Inflammatory macrophage treated with lipopolysaccharide for 1 hour (primary cell): ENCODE measurements around the gene RPS6KA3.
A peak's percentile ranks its signal among the peaks of the same experiment; 100 is the strongest.
"Not testable (repeated sequence)": the region's sequence is repeated elsewhere in the genome, so short reads cannot be mapped to it uniquely, and the experiment has no call there.

Source experiments
- DNase-seq, 2 donors: peaks; one replicate each; pipeline ENCODE4 v3.0.0-alpha.2; 2020 to 2022

Gene RPS6KA3

DNA sequence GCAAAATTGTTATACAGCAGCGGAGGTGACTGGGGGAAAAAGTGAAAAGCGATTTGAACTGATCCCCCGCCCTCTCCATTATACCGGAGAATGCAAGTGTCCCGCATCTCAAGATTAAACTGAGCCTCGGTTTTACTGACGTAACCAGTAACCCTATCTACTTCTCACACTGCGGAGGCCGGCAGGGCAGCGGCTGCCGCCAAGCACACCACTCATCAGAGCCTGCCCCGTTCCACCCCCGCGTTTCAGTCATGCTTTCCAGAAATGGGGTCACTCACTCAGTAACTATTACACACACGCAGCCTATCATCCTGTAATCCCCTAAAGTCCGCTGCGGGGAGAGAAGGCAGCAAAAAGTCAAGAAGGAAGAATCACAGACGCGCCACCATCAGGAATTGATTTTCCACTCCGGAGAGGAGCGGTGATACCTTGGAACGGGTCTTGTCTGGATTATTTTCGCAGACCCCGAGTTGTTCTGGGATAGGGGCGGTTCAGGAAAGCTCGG lies 1.4 kb downstream of the RPS6KA3 start:
- peak; percentile 78 to 83 for DNase-seq

DNA sequence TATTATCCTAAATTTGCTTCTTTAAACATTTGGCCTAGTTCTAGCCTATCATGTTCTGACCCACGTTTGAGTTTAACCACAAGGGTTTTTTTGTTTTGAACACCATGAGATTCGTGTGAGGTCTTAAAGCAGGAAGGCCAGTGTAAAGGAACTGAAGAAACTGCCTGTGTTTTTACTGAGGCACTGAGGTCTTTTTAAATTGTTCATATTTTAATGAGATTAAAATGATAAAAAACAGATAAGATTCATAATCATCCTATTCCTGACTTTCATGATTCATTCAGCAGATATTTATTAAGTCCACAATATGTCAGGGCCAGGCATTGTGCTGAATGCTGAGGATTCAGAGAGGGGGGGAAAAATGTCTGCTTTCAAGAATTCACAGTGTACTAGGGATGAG lies 3.2 kb downstream of the RPS6KA3 start:
- DNase-seq: peak in 1 of 2 donors; percentile 44

DNA sequence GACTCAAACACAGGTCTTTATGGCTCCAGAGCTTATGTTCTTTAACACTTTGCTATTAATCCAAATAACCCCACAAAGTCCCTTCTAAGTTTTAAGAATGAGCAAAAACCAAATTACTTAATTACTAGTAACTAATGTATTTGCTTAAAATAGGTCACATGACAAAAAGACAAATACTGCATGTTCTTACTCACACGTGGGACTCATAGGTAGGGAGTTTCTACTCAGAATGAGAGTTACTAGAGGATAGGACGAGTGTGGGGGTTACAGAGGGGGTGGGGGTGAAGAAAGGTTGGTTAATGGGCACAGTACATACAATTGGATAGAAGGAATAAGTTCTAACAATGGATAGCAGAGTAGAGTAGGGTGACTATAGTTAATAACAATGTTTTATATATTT lies 5.8 kb downstream of the RPS6KA3 start:
- no peak for DNase-seq

DNA sequence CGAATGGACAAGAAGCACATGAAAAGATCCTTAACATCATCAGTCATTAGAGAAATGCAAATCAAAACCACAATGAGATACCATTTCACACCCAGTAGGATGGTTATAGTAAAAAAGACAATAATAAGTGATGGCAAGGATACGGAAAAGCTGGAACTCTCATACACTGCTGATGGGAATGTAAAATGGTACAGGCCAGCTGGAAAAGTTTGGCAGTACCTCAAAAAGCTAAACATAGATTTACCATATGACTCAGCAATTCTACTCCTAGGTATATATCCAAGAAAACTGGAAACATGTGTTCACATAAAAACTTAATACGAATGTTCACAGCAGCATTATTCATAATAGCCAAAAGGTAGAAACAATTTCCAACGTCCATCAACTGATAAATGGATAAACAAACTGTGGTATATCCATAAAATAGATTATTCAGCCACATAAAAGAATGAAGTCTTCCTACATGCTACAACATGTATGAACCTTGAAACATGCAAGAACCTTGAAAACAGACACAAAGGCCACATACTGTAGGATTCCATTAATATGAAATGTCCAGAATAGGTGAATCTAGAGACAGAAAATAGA lies 11.9 kb downstream of the RPS6KA3 start:
- DNase-seq: no peak

DNA sequence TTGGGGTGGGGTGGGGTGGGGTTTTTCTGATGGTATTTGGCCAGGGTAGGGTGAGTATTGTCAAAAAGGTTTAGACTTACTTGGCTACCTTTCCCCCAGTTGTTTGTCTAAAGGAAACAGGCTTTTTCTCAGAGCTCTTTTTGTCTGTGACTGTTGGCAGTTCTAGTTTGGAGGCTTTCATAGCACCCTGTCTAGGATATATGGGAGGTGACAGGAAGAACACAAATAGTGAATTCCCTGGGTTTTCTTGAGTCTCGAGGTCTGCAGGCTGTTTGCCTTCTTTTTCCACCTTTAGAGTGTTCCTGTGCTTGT lies 13.5 kb downstream of the RPS6KA3 start:
- DNase-seq: no peak

DNA sequence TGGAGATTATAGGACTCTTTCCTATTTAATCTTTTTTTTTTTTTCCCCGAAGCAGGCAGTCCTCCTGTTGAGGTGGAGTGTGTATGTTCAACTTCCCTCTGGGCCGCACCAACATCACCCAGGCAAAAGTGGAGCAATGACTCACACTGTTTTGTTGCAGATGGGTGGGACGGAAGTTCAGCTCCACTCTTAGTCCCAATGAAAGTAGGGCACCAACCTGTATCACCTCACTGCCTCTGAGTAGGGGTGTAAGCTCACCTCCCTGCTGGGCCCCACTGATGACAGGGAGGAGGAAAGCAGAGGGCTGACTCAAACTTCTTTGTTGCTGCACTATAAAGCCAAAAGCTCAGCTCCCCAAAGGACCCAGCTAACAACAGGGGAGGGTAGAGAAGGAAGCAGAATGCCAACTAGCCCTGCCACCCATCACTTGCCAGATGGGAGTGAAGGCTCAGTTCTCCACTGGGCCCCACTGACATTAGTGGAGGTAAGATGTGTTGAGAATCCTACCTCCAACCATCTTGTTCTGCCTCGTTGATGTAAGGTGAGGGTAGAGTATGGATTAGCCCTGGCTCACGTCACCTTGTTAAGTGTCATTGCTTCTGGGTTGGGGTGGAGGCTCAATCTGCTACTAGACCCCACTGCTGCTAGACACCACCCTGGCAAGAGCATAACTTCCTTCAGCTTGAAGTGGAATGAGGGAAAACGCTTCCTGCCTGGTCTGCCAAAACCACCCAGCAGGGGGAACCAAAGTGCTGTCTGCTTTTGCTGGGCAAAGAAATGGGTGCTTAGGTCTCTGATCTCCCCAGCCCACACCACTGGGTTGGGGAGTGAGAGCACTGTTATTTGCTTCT lies 14.1 kb downstream of the RPS6KA3 start:
- peak; percentile 47 to 81 for DNase-seq

DNA sequence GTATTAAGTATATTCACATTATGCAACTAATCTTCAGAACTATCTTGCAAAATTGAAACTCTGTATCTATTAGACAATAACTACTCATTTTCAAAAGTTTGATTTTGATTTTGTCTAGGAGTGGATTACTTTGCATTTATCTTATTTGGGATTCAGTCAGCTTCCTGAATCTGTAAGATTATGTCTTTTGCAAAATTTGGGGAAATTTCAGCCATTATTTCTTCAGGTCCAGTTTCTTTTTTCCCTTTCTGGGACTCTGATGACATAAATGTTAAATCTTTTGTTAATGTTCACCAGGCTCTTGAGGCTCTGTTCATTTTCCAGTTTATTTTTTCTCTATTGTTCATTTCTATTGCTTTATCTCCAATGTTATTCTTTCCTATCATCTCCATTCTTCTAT lies 15.0 kb downstream of the RPS6KA3 start:
- peak; percentile 47 to 62 for DNase-seq

DNA sequence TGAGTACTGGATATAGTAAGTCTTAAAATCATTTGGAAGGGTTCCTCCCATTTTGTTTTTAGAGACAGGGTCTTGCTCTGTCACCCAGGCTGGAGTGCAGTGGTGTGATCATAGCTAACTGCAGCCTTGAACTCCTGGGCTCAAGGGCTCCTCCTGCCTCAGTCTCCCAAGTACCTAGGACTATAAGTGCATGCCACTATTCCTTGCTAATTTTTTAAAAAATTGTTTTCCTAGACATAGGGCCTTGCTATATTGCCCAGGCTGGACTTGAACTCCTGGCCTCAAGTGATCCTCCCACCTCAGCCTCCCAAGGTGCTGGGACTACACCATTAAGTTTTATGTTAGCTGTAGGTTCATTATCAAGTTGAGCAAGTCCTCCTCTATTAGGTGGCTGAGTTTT lies 16.6 kb downstream of the RPS6KA3 start:
- DNase-seq: not testable (repeated sequence)

DNA sequence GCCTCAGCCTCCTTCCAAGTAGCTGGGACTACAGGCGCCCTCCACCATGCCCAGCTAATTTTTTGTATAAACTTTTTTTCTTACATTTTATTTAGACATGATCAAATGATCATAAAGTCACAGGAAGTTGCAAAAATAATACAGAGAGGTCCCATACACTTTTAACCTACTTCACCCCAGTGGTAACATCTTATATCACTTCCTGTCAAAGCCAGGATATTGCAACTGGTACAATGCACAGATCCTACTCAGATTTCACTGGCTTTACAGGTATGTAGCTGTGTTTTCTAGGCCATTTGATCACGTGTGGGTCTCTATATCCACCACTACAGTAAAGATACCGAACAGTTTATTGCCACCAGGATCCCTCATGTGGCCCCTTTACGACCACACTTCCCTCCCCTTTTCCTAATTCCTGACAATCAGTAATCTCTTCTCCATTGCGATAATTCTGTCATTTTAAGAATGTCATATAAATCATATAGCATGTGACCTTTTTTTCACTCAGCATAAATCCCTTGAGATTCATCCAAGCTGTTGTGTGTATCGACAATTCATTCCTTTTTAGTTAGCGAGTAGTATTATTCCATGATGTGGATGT lies 18.0 kb downstream of the RPS6KA3 start:
- DNase-seq: no peak

DNA sequence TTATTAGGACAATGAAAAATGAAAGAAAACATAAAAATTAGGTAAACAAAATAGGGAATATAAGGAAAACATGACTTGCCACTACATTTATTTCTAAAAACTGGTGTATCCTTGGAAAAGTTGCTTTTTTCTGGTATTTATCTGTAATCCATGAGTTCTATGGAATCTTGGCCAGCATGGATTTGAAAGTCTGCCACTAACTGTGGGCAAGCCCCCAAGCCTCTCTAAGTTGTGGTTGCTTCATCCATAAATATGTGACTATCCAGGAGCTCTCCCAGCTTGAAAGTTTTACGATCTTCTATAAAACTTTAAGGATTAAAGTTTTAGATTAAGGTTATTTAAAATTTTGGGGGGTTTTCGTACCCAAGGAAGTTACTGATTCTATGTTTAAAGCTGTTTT lies 21.8 kb downstream of the RPS6KA3 start:
- DNase-seq: no peak

DNA sequence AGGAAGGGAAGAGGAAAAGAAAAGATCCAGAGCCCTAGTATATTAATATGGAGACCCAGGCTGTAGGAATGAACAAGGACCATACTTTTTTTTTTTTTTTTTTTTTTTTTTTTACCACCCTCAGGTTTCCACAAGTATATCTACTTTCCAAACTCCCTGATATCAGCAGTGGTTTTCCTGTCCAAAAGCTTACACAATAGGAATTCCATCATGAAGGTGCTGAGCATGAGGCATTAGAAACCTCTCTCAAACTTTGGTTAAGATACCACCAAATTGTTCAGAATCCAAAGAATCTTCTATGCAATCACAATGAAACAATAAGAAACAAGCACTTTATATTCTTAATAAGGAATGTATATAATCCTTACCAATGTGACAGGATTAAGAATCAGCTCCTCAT lies 26.5 kb downstream of the RPS6KA3 start:
- no peak for DNase-seq

DNA sequence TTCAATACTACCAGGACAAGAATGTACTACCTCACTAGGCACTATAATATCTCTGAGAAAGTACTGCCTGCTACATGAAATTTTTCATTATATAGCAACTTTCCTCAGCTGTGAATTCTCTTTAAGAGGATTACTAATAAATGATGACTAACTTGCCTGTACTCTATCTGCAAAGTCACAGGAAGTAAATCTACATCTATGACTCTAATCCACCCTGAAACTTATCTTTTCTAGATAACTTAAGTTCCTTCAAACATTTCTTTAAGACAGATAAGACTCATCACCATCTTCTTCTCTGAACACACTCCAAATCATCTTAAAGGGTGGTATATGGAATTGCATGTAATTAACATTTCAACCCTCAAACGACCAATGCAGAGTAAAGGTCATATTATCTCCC lies 28.8 kb downstream of the RPS6KA3 start:
- no peak for DNase-seq

DNA sequence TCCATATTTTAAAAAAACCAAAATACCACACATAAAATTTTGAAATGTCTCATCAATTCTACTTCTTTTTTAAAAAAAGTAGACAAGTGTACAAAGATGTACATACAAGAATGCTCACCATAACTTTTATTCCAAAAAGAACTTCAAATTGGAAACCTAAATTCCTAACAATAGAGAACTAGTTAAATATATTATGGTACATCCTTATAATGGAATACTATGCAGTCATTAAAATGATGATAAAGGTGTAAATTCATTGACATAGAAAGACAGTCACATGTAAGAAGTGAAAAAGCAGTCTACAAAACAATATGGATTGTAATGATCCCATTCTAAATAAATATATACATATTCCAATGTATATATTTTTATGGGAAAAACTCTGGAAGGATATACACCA lies 31.0 kb downstream of the RPS6KA3 start:
- DNase-seq: no peak

DNA sequence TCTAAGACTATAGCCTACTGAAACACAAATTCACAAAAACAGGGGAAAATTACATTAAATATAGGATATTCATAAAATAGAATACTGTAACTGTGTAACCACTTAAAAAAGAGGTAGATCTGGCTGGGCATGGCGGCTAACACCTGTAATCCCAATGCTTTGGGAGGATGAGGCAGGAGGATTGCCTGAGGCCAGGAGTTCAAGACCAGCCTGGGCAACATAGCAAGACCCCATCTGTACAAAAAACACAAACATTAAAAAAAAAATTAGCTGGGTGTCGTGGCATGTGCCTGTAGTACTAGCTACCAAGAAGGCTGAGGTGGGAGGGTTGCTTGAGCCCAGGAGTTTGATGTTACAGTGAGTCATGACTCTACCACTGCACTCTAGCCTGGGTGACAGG lies 33.4 kb downstream of the RPS6KA3 start:
- no peak for DNase-seq

DNA sequence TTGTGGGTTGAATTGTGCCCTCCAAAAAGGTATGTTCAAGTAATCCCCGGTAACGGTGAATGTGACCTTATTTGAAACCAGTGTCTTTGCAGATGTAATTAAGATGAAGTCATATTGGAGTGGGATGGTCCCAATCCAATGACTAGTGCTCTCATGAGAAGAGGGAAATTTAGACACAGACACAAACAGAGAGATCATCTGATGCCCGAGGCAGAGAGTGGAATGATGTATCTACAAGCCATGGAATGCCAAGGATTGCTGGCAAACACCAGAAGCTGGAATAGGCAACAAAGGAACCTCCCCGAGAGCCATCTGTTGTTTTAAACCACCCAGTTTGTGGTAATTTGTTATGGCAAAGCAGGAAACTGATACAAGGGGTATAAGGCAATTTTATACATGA lies 35.1 kb downstream of the RPS6KA3 start:
- DNase-seq: peak in 1 of 2 donors; percentile 6

DNA sequence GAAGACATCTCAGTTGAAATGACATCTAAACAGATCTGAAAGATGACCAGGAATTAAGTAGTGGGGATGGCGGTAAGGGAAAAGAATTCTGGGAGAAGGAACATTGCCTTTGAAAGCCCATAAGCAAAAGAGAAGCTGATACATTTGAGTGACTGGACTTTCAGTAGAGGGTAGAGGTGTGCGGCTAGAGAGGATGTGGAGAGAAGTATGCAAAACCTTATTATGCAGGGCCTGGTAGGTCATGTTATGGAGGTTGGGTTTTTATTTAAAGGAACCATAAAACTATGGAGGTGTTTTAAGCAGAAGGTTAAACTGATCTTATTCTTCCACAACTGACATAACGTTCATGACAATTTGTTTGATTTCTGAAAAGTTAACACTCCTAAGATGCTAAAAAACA lies 36.3 kb downstream of the RPS6KA3 start:
- DNase-seq: no peak

DNA sequence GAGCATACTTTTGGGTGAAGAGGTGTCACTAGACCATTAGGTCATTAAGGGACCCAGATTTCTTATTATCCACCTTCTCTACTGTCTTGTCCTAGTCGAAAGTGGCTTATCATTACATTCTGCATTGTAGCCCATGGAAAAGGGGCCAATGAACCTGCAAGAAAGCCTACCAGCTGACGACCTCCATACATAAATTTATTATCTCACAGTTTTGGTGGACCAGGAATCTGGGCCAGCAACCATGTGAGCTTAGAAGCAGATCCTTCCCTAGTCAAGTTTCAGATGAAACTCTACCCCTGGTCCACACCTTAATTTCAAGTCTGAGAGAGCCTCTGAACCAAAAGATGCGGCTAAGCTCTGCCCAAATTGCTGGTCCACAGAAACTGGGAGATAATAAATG lies 37.6 kb downstream of the RPS6KA3 start:
- no peak for DNase-seq

DNA sequence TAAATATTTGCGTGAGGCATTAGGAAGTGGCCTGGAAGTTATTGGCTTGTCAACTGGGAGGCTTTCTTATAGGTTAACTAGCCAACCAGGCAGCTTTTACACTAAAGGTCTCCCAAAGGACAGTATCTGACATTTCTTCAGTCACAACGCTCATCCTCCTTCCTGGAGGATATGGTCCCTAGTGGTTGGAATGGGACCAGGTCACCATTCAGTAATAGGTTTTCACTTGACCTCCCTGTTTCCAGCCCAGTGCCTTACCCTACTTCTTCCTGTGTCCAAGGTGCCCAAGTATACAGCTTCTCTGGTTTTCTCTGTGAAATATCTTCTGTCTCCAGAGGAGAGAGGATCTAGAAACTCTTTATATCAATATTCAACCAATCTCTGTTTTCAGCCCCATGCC lies 38.5 kb downstream of the RPS6KA3 start:
- no peak for DNase-seq

DNA sequence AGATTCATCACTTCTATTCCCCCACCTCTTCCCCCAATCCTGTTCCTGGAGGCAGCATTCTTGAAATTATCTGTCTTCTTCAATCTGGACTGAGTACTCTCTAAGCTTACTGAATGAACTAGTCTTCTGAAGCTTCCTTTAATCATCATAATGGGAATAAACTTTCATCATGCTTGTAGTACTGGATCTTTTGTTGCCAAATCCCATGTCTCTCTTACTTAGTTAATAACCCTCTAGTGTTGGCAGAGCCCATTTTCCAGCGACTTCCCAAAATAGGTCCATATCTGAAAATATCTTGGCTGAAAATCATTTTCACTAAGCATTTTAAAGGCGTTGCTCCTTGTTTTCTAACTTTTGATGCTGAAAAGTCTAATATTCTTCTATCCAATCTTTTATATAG lies 39.6 kb downstream of the RPS6KA3 start:
- no peak for DNase-seq

DNA sequence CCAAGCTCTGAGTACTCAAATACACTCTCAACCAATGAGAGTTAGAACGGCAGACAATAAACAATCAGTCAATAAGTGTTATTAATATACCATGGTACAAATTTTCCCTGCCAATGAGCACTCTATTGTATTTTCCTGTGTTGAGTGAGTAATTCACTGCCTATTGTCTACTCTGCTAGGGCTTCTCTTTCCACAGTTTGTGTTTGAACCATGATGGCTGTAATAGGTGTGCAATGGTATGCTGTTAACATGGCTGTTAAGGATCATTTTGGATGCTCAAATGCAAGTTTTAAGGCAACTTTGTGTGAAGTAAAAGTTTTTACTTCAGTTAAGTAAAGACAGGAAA lies 41.2 kb downstream of the RPS6KA3 start:
- DNase-seq: no peak

DNA sequence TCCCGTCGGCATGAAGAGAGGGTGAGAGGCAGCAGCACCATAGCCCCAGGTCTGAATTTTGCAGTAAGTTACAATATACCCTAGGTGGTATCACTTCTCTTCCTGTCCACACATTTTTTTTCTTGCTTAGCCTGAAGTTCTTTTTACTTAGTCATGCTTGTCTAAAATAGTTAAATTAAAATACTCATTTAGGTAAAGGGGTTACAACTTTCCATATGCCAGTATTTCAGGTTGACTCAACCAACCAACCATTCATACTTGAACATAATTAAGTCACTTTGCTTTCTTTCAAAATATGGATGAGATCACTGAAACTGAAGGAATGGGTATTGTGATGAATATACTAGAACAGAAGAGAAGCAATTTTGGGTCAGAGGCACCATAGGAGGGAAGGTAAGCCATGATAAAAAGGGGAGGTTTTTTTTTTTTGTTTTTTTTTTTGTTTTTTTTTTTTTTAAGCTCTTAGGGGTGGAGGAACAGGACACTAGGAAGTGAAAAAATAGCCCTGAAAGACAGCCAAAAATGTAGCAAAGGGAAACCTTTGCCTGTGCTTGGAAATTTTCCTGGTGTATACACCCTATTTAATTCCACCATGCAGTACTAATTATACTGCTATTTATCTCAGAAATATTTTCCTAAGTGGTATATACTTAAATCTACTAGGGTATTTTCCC lies 41.8 kb downstream of the RPS6KA3 start:
- DNase-seq: peak in 1 of 2 donors; percentile 5

DNA sequence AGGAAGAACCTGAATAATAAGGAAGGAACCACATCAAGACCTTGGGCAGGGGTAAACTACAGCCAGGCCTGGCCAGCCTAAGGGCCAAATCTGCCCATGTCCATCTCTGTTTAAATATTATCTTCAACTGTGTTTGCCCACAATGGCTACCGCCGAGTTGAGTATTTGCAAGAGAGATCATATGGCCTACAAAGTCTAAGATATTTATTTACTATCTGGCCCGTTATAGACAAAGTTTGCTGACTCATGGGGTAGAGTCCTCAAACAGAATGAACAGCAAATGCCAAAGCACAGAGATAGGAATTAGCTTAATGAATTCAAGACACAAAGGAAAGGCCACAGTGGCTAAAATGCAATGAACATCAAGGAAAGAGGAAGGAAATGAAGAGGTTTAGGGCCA lies 44.8 kb downstream of the RPS6KA3 start:
- no peak for DNase-seq

DNA sequence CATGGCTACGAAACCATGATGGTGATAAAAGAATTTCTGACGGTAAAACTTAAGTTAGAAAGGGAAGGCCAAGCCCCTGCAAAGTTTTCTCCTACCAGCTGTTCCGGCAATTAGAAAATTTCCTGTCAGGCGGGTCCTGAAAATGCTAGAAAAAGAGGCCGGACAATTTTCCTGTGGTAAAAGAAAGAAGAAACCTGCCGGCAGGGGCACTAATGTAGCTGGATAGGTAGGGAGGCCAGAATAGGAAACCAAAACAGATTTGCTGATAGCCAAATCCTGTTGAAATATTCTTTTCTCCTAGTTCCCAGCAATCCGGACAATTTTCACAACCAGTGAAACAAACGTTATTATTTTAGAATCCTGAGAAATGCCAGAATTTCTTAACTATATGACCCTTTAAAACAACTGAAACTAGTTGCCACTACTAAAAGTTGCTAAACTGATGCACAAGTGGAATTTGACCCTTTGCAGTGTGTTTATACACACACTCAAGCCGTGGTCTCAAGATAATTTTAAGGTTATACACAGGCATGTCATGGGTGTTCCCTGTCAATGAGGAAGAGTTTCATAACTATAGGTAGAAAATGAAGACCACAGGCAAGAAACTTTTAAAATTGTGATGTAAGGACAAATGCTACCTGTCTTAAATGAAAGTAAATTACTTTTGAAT lies 47.7 kb downstream of the RPS6KA3 start:
- peak; percentile 45 to 48 for DNase-seq
